Upper lobe of left lung (tissue), 4 donors: ENCODE results near the gene TMIGD3.

ENCODE experiments used
- EP300 ChIP-seq, 4 donors: sonication (generic); formaldehyde crosslinking; IDR thresholded peaks; one replicate each; pipeline ENCODE4 v1.5.1; 2017; ENCODE audit warnings: antibody characterized with exemption in 4 of 4, control low read depth in 2 of 4
- POLR2A ChIP-seq, 4 donors: fragments of 450-650 bp; IDR thresholded peaks; one replicate each; pipeline ENCODE4 v1.5.1; 2016 to 2017; ENCODE audit warnings: antibody characterized with exemption in 4 of 4, mild to moderate bottlenecking in 2 of 4
- TF ChIP-seq, protein P1 (sequence below), 6 experiments: fragments of 450-650 bp in 4 of 6; fragments of 200-600 bp in 2 of 6; sonication (generic) in 2 of 6; IDR thresholded peaks; one replicate each; pipeline ENCODE4 v1.5.1; 2016 to 2019; ENCODE audit warnings: antibody characterized with exemption in 6 of 6

DNA sequence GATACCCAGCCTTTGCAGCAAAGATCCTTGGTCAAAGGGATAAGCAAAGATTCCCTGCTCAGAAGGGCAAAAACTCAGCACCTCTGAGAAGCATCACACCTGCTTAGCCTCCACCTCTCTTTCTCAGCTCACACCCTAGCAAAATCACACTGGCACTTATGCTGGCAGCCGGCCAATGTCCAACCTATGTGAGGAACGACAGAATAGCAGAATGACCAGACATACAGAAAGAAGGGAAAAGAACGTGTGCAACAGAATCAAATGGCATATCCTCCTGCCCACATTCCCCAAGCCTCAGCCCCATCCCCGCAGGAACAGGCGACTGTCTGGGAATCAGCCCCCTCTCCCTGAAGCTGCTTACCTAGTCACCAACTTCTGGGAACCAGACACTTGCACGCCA, 664 bp upstream of the TMIGD3 start:
- TF ChIP-seq POLR2A (IDR thresholded peaks at IDR 0.05) (no peak), EP300 (IDR thresholded peaks at IDR 0.05) (no peak)
- TF ChIP-seq, protein P1, sequence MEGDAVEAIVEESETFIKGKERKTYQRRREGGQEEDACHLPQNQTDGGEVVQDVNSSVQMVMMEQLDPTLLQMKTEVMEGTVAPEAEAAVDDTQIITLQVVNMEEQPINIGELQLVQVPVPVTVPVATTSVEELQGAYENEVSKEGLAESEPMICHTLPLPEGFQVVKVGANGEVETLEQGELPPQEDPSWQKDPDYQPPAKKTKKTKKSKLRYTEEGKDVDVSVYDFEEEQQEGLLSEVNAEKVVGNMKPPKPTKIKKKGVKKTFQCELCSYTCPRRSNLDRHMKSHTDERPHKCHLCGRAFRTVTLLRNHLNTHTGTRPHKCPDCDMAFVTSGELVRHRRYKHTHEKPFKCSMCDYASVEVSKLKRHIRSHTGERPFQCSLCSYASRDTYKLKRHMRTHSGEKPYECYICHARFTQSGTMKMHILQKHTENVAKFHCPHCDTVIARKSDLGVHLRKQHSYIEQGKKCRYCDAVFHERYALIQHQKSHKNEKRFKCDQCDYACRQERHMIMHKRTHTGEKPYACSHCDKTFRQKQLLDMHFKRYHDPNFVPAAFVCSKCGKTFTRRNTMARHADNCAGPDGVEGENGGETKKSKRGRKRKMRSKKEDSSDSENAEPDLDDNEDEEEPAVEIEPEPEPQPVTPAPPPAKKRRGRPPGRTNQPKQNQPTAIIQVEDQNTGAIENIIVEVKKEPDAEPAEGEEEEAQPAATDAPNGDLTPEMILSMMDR (IDR thresholded peaks at IDR 0.05): no peak
